Renal cortical epithelial cell (primary cell): ENCODE measurements around the gene WDR54. TPM values are rescaled to one million over a fixed set of nuclear protein-coding genes. Genes with fewer than 3 reads are reported as not detected.

Experiments
- total RNA-seq: library from RNA; depleted of rRNA; stranded (reverse); fragments of >200 nt; gene quantifications from 2 replicates; pipeline ENCODE4 v1.2.3, GENCODE V29; 2014

Gene WDR54
- total RNA-seq, 1 donor from 2014 or later, result 39.5 TPM

Other genes starting within 250 kb of the WDR54 start
- gene MOB1A, start 242.9 kb upstream of the WDR54 start, total RNA-seq, result 147 and 189 TPM in 2 replicates
- 66.7 and 119 TPM in 2 replicates for gene MTHFD2, start 223.1 kb upstream of the WDR54 start, total RNA-seq
- gene SLC4A5, start 78.3 kb upstream of the WDR54 start, total RNA-seq, result 0.89 and 1.2 TPM in 2 replicates
- 87.2 and 196 TPM in 2 replicates for gene DCTN1, start 41.4 kb upstream of the WDR54 start, total RNA-seq
- 1.4 and 3.9 TPM in 2 replicates for gene C2orf81, start 111 bp upstream of the WDR54 start, total RNA-seq
- gene RTKN, start 20.2 kb downstream of the WDR54 start, total RNA-seq, result 60.8 TPM in 2 replicates
- gene INO80B, start 33.4 kb downstream of the WDR54 start, total RNA-seq, result 8.7 and 27.2 TPM in 2 replicates
- gene WBP1, start 36.7 kb downstream of the WDR54 start, total RNA-seq, result 40.8 and 57.3 TPM in 2 replicates
- 56.3 and 67.7 TPM in 2 replicates for gene MOGS, start 43.7 kb downstream of the WDR54 start, total RNA-seq
- 15.2 and 24.0 TPM in 2 replicates for gene MRPL53, start 51.0 kb downstream of the WDR54 start, total RNA-seq
- gene CCDC142, start 61.3 kb downstream of the WDR54 start, total RNA-seq, result 9.7 and 12.8 TPM in 2 replicates
- gene TTC31, start 61.4 kb downstream of the WDR54 start, total RNA-seq, result 16.0 and 18.8 TPM in 2 replicates
- gene LBX2, start 77.9 kb downstream of the WDR54 start, total RNA-seq, result 0.99 and 1.0 TPM in 2 replicates
- 19.1 and 20.7 TPM in 2 replicates for gene PCGF1, start 86.0 kb downstream of the WDR54 start, total RNA-seq
- gene TLX2, start 92.7 kb downstream of the WDR54 start, total RNA-seq, result 0.05 TPM in 1 of 2 replicates, not detected in the other
- gene DQX1, start 104.5 kb downstream of the WDR54 start, total RNA-seq, result 0.05 TPM in 1 of 2 replicates, not detected in the other
- gene AUP1, start 108.0 kb downstream of the WDR54 start, total RNA-seq, result 54.7 and 83.7 TPM in 2 replicates
- 20.0 and 50.7 TPM in 2 replicates for gene HTRA2, start 108.2 kb downstream of the WDR54 start, total RNA-seq
- gene LOXL3, start 132.2 kb downstream of the WDR54 start, total RNA-seq, result 1.0 and 1.1 TPM in 2 replicates
- gene DOK1, start 133.0 kb downstream of the WDR54 start, total RNA-seq, result 13.0 and 19.8 TPM in 2 replicates
- 0.17 and 0.85 TPM in 2 replicates for gene M1AP, start 226.6 kb downstream of the WDR54 start, total RNA-seq
- 7.5 and 10.6 TPM in 2 replicates for gene SEMA4F, start 232.5 kb downstream of the WDR54 start, total RNA-seq